GM12875 (cell line): ENCODE results near the gene PIGBOS1.

Experiments
- H3K4me3 ChIP-seq: one replicate; pipeline ENCODE4 v1.5.1; 2011; ENCODE audit warnings: low read depth, low read length, control low read depth
- CTCF ChIP-seq: IDR thresholded peaks from 2 replicates; pipeline ENCODE4 v1.5.1; 2011; ENCODE audit warnings: low read depth, mild to moderate bottlenecking, control low read depth, inconsistent platforms, low read length, moderate library complexity, borderline replicate concordance; ENCODE audit not compliant: insufficient read depth

The PIGBOS1 gene

GRCh38 chr15:55356985-55357585, 38.2 kb upstream of the PIGBOS1 start:
- TF ChIP-seq CTCF, result no peak
- no peak overlapping the region for H3K4me3 ChIP-seq

- H3K4me3 ChIP-seq, result no peak overlapping the region
- TF ChIP-seq CTCF, result no peak
Observed at GRCh38 chr15:55353025-55353424, 34.1 kb upstream of the PIGBOS1 start.

GRCh38 chr15:55349282-55349681, 30.4 kb upstream of the PIGBOS1 start:
- no peak overlapping the region for H3K4me3 ChIP-seq
- no peak for TF ChIP-seq CTCF

GRCh38 chr15:55348281-55348778, 29.4 kb upstream of the PIGBOS1 start:
- no peak overlapping the region for H3K4me3 ChIP-seq
- no peak for TF ChIP-seq CTCF

- TF ChIP-seq CTCF, result no peak
- no peak overlapping the region for H3K4me3 ChIP-seq
Observed at GRCh38 chr15:55344206-55344605, 25.3 kb upstream of the PIGBOS1 start.

GRCh38 chr15:55343168-55343567, 24.2 kb upstream of the PIGBOS1 start:
- TF ChIP-seq CTCF, result no peak
- no peak overlapping the region for H3K4me3 ChIP-seq

GRCh38 chr15:55337160-55337559, 18.2 kb upstream of the PIGBOS1 start:
- TF ChIP-seq CTCF, result no peak
- H3K4me3 ChIP-seq, result no peak overlapping the region
